Vagina (tissue), 2 donors: ENCODE measurements around the gene SULT4A1. TPM values are rescaled to one million over a fixed set of nuclear protein-coding genes. Genes with fewer than 3 reads are reported as not detected.

ENCODE experiments used
- DNase-seq, 2 donors: peaks; one replicate each; pipeline ENCODE4 v3.0.0-alpha.2; 2017; ENCODE audit errors: extremely low spot score in 2 of 2
- H3K27ac ChIP-seq: fragments of 200-600 bp; sonication (generic); one replicate; pipeline ENCODE4 v1.5.1; 2019
- H3K27me3 ChIP-seq: fragments of 200-600 bp; sonication (generic); one replicate; pipeline ENCODE4 v1.5.1; 2019
- H3K36me3 ChIP-seq, 2 donors: fragments of 200-600 bp; sonication (generic); one replicate each; pipeline ENCODE4 v1.5.1; 2017 to 2019
- H3K4me1 ChIP-seq: fragments of 200-600 bp; sonication (generic); one replicate; pipeline ENCODE4 v1.5.1; 2019
- H3K4me3 ChIP-seq, 2 donors: fragments of 200-600 bp; sonication (generic); 1 replicate in 1 of 2; 2 replicates in 1 of 2; pipeline ENCODE4 v1.5.1; 2016 to 2019
- H3K9me3 ChIP-seq: fragments of 200-600 bp; sonication (generic); one replicate; pipeline ENCODE4 v1.5.1; 2019
- CTCF ChIP-seq, 3 experiments: fragments of 450-650 bp in 2 of 3; fragments of 200-600 bp in 1 of 3; sonication (generic) in 1 of 3; IDR thresholded peaks; one replicate each; pipeline ENCODE4 v1.5.1; 2017 to 2019; ENCODE audit warnings: antibody characterized with exemption in 3 of 3, mild to moderate bottlenecking in 2 of 3, moderate library complexity in 2 of 3
- POLR2A ChIP-seq, 2 donors: fragments of 450-650 bp; IDR thresholded peaks; one replicate each; pipeline ENCODE4 v1.6.1; 2017; ENCODE audit warnings: antibody characterized with exemption in 2 of 2, mild to moderate bottlenecking in 2 of 2, moderate library complexity in 2 of 2
- POLR2AphosphoS5 ChIP-seq, 2 donors: sonication (generic); formaldehyde crosslinking; IDR thresholded peaks; one replicate each; pipeline ENCODE4 v1.9.0; 2017; ENCODE audit warnings: antibody characterized with exemption in 2 of 2, mild to moderate bottlenecking in 2 of 2, low read depth in 1 of 2; ENCODE audit not compliant: insufficient read depth in 1 of 2
- intact Hi-C: fragments of 100-400 bp; cut with DNase I; formaldehyde crosslinking; loops from one replicate; pipeline ENCODE4 v1.15.1; 2023
- total RNA-seq: library from RNA; depleted of rRNA; stranded (reverse); fragments of >200 nt; gene quantifications from one replicate; pipeline ENCODE4 v1.2.3, GENCODE V29; 2016

SULT4A1 gene
- total RNA-seq, 1 donor from 2014 or later = 3.2 TPM

- Histone ChIP-seq H3K27me3 (peaks cover 14% of the 10 kb centered on the region), H3K36me3 (no peaks in the 10 kb centered on the region), H3K4me1 (peaks cover 10% of the 10 kb centered on the region), H3K27ac (no peak overlapping the region), H3K9me3 (no peaks in the 10 kb centered on the region), H3K4me3 (no peak overlapping the region)
- intact Hi-C loops = no loop called here
- no peak for DNase-seq
- TF ChIP-seq POLR2A (IDR thresholded peaks at IDR 0.05) (no peak), POLR2AphosphoS5 (IDR thresholded peaks at IDR 0.05; ENCODE audit: insufficient read depth in 1 of 2, low read depth in 1 of 2) (no peak), CTCF (IDR thresholded peaks at IDR 0.05) (no peak)
Measured at GRCh38 chr22:43893266-43893665, 31.0 kb upstream of the SULT4A1 start.

- Histone ChIP-seq H3K27ac (no peak overlapping the region), H3K9me3 (no peaks in the 10 kb centered on the region), H3K4me3 (no peak overlapping the region), H3K27me3 (peaks cover 14% of the 10 kb centered on the region), H3K4me1 (peaks cover 10% of the 10 kb centered on the region), H3K36me3 (no peaks in the 10 kb centered on the region)
- TF ChIP-seq CTCF (IDR thresholded peaks at IDR 0.05) (no peak), POLR2AphosphoS5 (IDR thresholded peaks at IDR 0.05; ENCODE audit: insufficient read depth in 1 of 2, low read depth in 1 of 2) (no peak), POLR2A (IDR thresholded peaks at IDR 0.05) (no peak)
- intact Hi-C loops = no loop called here
- DNase-seq = no peak
Measured at GRCh38 chr22:43892183-43892894, 30.0 kb upstream of the SULT4A1 start.

GRCh38 chr22:43891360-43892182, 29.3 kb upstream of the SULT4A1 start, which contains the start of gene PNPLA5:
Gene PNPLA5, minus strand, starts transcription at chr22:43892013. Its CDS starts 133 bp downstream, at chr22:43891880.
- DNase-seq = no peak
- intact Hi-C loops = no loop called here
- no peaks in the 10 kb centered on the region for H3K9me3 ChIP-seq
- H3K36me3 ChIP-seq = no peaks in the 10 kb centered on the region
- H3K4me1 ChIP-seq = peaks cover 10% of the 10 kb centered on the region
- H3K27ac ChIP-seq = no peak within 1 kb of the TSS
- peaks cover 14% of the 10 kb centered on the region for H3K27me3 ChIP-seq
- TF ChIP-seq POLR2AphosphoS5 (IDR thresholded peaks at IDR 0.05; ENCODE audit: insufficient read depth in 1 of 2, low read depth in 1 of 2) = no peak
- no peak for TF ChIP-seq CTCF (IDR thresholded peaks at IDR 0.05)
- no peak for TF ChIP-seq POLR2A (IDR thresholded peaks at IDR 0.05)
- H3K4me3 ChIP-seq = no peak within 1 kb of the TSS

GRCh38 chr22:43890901-43891331, 28.6 kb upstream of the SULT4A1 start:
- peaks cover 14% of the 10 kb centered on the region for H3K27me3 ChIP-seq

More at GRCh38 chr22:43890901-43891331, 28.6 kb upstream of the SULT4A1 start:
- DNase-seq = no peak
- TF ChIP-seq POLR2A (IDR thresholded peaks at IDR 0.05) = no peak
- no peak for TF ChIP-seq CTCF (IDR thresholded peaks at IDR 0.05)
- TF ChIP-seq POLR2AphosphoS5 (IDR thresholded peaks at IDR 0.05; ENCODE audit: insufficient read depth in 1 of 2, low read depth in 1 of 2) = no peak
- no peak overlapping the region for H3K4me3 ChIP-seq
- intact Hi-C loops = no loop called here
- no peak overlapping the region for H3K27ac ChIP-seq
- no peaks in the 10 kb centered on the region for H3K36me3 ChIP-seq
- H3K4me1 ChIP-seq = peaks cover 10% of the 10 kb centered on the region
- H3K9me3 ChIP-seq = no peaks in the 10 kb centered on the region
